SU-DHL-6 (cell line): ENCODE results near the gene IFNAR2.

ENCODE experiments used
- EZH2phosphoT487 ChIP-seq: fragments of 200-600 bp; sonication (generic), shearing (Covaris generic); conservative IDR thresholded peaks from 2 replicates; pipeline ENCODE4 v1.6.1; 2018; ENCODE audit warnings: mild to moderate bottlenecking, antibody characterized with exemption, low read length, moderate library complexity, mixed read lengths
- TF ChIP-seq, protein P1 (sequence below): fragments of 200-600 bp; sonication (generic); IDR thresholded peaks from one replicate; pipeline ENCODE4 v1.5.1; 2017; ENCODE audit warnings: antibody characterized with exemption, mild to moderate bottlenecking, low read length, moderate library complexity; ENCODE audit not compliant: insufficient read depth, poor library complexity, severe bottlenecking

DNA sequence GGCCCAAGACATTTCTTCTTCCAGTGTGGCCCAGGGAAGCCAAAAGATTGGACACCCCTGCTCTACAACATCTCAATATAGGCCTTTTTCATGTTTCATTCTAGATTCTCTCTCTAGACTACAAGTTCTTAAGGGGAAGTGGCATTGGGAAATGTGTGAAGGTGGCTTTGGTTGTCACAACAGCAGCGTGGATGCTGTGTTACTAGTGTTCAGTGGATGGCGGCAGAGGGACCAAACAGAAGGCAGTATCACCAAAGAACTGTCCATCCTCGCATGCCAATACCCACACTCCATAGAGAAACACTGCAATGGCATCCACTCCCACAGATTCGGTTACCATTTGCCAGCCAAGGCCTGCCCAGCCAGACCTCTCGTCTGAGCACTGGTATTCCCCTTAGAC is 24.3 kb upstream of the IFNAR2 start:
- TF ChIP-seq, protein P1, sequence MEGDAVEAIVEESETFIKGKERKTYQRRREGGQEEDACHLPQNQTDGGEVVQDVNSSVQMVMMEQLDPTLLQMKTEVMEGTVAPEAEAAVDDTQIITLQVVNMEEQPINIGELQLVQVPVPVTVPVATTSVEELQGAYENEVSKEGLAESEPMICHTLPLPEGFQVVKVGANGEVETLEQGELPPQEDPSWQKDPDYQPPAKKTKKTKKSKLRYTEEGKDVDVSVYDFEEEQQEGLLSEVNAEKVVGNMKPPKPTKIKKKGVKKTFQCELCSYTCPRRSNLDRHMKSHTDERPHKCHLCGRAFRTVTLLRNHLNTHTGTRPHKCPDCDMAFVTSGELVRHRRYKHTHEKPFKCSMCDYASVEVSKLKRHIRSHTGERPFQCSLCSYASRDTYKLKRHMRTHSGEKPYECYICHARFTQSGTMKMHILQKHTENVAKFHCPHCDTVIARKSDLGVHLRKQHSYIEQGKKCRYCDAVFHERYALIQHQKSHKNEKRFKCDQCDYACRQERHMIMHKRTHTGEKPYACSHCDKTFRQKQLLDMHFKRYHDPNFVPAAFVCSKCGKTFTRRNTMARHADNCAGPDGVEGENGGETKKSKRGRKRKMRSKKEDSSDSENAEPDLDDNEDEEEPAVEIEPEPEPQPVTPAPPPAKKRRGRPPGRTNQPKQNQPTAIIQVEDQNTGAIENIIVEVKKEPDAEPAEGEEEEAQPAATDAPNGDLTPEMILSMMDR, result no peak
- no peak for TF ChIP-seq EZH2phosphoT487
